GM12878 (cell line): ENCODE data around the gene USB1. TPM values are rescaled to one million over a fixed set of nuclear protein-coding genes. Genes with fewer than 3 reads are reported as not detected.

Source experiments
- ATAC-seq: fragments of 200-7000 bp; cut with Tn5 transposase; 3 replicates; pipeline ENCODE4 v1.9.1; 2020; ENCODE audit warnings: mild to moderate bottlenecking, moderate library complexity
- BruUV-seq: library from RNA; stranded (reverse); fragments of 400-500 nt; replicated peaks from 2 replicates; lab custom pipeline; 2021; lab: Mats Ljungman, UMichigan
- CTCF ChIA-PET: fragments of 300-600 bp; sonication (Branson Sonifier 250); formaldehyde crosslinking; extraction: SDS; loops from one replicate; lab custom pipeline; 2021; ENCODE audit warnings: inconsistent platforms; lab: Yijun Ruan, JAX
- POLR2A ChIA-PET: fragments of 350-600 bp; formaldehyde crosslinking; extraction: SDS; loops from one replicate; lab custom pipeline; 2021; ENCODE audit warnings: inconsistent platforms; lab: Charles Lee
- RAD21 ChIA-PET: fragments of 300-600 bp; sonication (Branson Sonifier 250); formaldehyde crosslinking; loops from one replicate; lab custom pipeline; 2023; ENCODE audit warnings: antibody characterized with exemption; ENCODE audit not compliant: unreplicated experiment; lab: Charles Lee
- SMC1A ChIA-PET: fragments of 300-600 bp; sonication (Branson Sonifier 250); formaldehyde crosslinking; loops from one replicate; lab custom pipeline; 2023; ENCODE audit not compliant: unreplicated experiment, uncharacterized antibody; lab: Charles Lee
- DNase-seq: peaks from one replicate; pipeline ENCODE4 v3.0.0-alpha.2; 2011; ENCODE audit warnings: low read depth, low spot score
- FAIRE-seq: peaks from 3 replicates; lab custom pipeline; 2011; peaks lifted over from hg19 to GRCh38; lab: Jason Lieb, UNC
- H2AFZ ChIP-seq: 2 replicates; pipeline ENCODE4 v1.6.0; 2011; ENCODE audit warnings: low read depth, low read length, control low read depth; ENCODE audit not compliant: control insufficient read depth
- H3K27ac ChIP-seq: 2 replicates; pipeline ENCODE4 v1.5.1; 2011; ENCODE audit warnings: control low read depth; ENCODE audit not compliant: control insufficient read depth, insufficient read depth
- H3K27me3 ChIP-seq, 2 experiments: replicated peaks in 1 of 2; 2 replicates each; pipeline versions ENCODE4 v1.6.0 to v1.6.1; 2011; ENCODE audit warnings: low read length in 1 of 2; ENCODE audit not compliant: control insufficient read depth in 2 of 2, insufficient read depth in 2 of 2
- H3K36me3 ChIP-seq, 2 experiments: 2 replicates each; pipeline ENCODE4 v1.5.1; 2011; ENCODE audit warnings: low read length in 1 of 2; ENCODE audit not compliant: control insufficient read depth in 2 of 2, insufficient read depth in 2 of 2
- H3K4me1 ChIP-seq: 2 replicates; pipeline ENCODE4 v1.6.1; 2011; ENCODE audit warnings: mild to moderate bottlenecking, low read length, moderate library complexity, mixed read lengths; ENCODE audit not compliant: control insufficient read depth, insufficient read depth
- H3K4me2 ChIP-seq: 2 replicates; pipeline ENCODE4 v1.6.0; 2011; ENCODE audit warnings: control low read depth; ENCODE audit not compliant: control insufficient read depth, insufficient read depth
- H3K4me3 ChIP-seq: fragments of 200-600 bp; sonication (generic); 2 replicates; pipeline ENCODE4 v1.5.1; 2016
- H3K79me2 ChIP-seq: 2 replicates; pipeline ENCODE4 v1.6.0; 2011; ENCODE audit warnings: low read length; ENCODE audit not compliant: control insufficient read depth, insufficient read depth
- H3K9ac ChIP-seq: 2 replicates; pipeline ENCODE4 v1.8.0; 2011; ENCODE audit warnings: low read length, control low read depth, mixed read lengths; ENCODE audit not compliant: control insufficient read depth, insufficient read depth
- H3K9me3 ChIP-seq: replicated peaks from 3 replicates; pipeline ENCODE4 v1.5.1; 2011; ENCODE audit warnings: mild to moderate bottlenecking, low read length; ENCODE audit not compliant: control insufficient read depth, insufficient read depth
- H4K20me1 ChIP-seq: 2 replicates; pipeline ENCODE4 v1.6.0; 2011; ENCODE audit not compliant: control insufficient read depth, insufficient read depth
- GATAD2B ChIP-seq: fragments of 450-650 bp; conservative IDR thresholded peaks from 2 replicates; pipeline ENCODE4 v1.6.1; 2017; ENCODE audit warnings: low read depth, mild to moderate bottlenecking, moderate library complexity
- JUNB ChIP-seq: IDR thresholded peaks from 2 replicates; pipeline ENCODE4 v1.6.1; 2016; ENCODE audit warnings: antibody characterized with exemption, mild to moderate bottlenecking
- NFXL1 ChIP-seq: fragments of 450-650 bp; IDR thresholded peaks from 2 replicates; pipeline ENCODE4 v1.6.1; 2017; ENCODE audit warnings: antibody characterized with exemption, mild to moderate bottlenecking, borderline replicate concordance
- RB1 ChIP-seq: fragments of 450-650 bp; formaldehyde crosslinking; IDR thresholded peaks from 2 replicates; pipeline ENCODE4 v1.6.1; 2017; ENCODE audit warnings: mild to moderate bottlenecking, borderline replicate concordance
- RUNX3 ChIP-seq: IDR thresholded peaks from 2 replicates; pipeline ENCODE4 v1.6.1; 2012; ENCODE audit warnings: low read length, inconsistent platforms
- ZSCAN29 ChIP-seq: fragments of 450-650 bp; IDR thresholded peaks from 2 replicates; pipeline ENCODE4 v1.6.1; 2017; ENCODE audit warnings: mild to moderate bottlenecking, moderate library complexity
- WGBS: methylation state at CpG from one replicate; pipeline ENCODE4 v1.1.6; 2016; ENCODE audit warnings: low lambda C conversion rate; ENCODE audit not compliant: insufficient replicate concordance, insufficient coverage; ENCODE audit errors: missing lambda C conversion rate; 5-methylcytosine and 5-hydroxymethylcytosine counted together
- in situ Hi-C: fragments of 300-500 bp; cut with MboI; formaldehyde crosslinking; loops from 9 replicates; pipeline ENCODE4 v1.14.3; 2018; ENCODE audit warnings: mixed read lengths
- intact Hi-C: fragments of 100-400 bp; cut with micrococcal nuclease; formaldehyde crosslinking; loops from one replicate; pipeline ENCODE4 v1.14.2; 2022; ENCODE audit not compliant: unreplicated experiment
- polyA plus RNA-seq, 11 experiments: library from polyadenylated mRNA; depleted of rRNA in 4 of 11; unstranded in 6 of 11; stranded (reverse) in 5 of 11; fragments of >200 nt; fragmentation: Nextera tagmentation in 4 of 11; fragmentation: Illumina TruSeq in 1 of 11; extraction: Ambion mirVana in 4 of 11; extraction: Trizol in 1 of 11; gene quantifications; 1 replicate in 1 of 11; 2 replicates in 10 of 11; pipeline versions ENCODE4 v1.2.1 to v1.2.3, GENCODE V29; 2011 to 2016; ENCODE audit warnings: inconsistent platforms in 2 of 11, missing spikeins in 2 of 11, low read depth in 1 of 11
- total RNA-seq, 4 experiments: library from RNA; depleted of rRNA in 3 of 4; stranded (reverse); fragments of >200 nt in 3 of 4; fragmentation: Illumina TruSeq in 1 of 4; extraction: Trizol in 1 of 4; gene quantifications; 2 replicates each; pipeline versions ENCODE4 v1.2.1 to v1.2.3, GENCODE V29; 2013 to 2021
- TF ChIP-seq, protein P1 (sequence below): fragments of 450-650 bp; IDR thresholded peaks from 2 replicates; pipeline ENCODE4 v1.6.1; 2017; ENCODE audit warnings: antibody characterized with exemption, mild to moderate bottlenecking, moderate library complexity

USB1 gene
- total and polyA plus RNA-seq, 10 of the 15 experiments (the other 5 are each of a cell fraction or from before 2014, with no cell fraction given) = 7.9 to 72.2 (median 41.6) TPM

DNA sequence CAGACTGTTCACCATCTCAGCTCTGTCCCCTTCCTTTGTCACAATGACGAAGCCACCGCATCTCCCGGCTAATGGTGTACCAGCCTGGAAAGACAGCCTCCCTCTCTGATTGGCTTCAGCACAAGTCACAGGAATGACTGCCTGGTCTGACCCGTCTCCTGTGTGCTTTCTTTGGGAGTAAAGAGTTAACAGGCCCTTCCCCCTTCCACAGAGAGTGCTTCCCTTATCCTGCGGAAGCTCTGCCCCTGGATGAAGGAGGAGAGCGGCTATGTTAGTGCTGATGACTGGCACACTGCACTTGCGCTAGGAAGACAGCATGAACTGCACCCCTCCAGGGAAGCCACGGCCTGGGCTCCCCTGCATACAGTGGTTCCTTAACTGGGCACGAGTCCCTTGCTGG is 11.3 kb downstream of the USB1 start:
- ChIA-PET RAD21 (no interaction called here), SMC1A (no interaction called here), CTCF (interaction anchor here (0.7 kb wide), 1 partner anchor 140 kb away, joined by 3 read pairs; no protein-coding TSS in a partner anchor), POLR2A (no interaction called here)
- Histone ChIP-seq H3K9me3 (no peaks in the 10 kb centered on the region), H2AFZ (no peak overlapping the region), H4K20me1 (no peaks in the 10 kb centered on the region), H3K4me3 (no peak overlapping the region), H3K4me1 (no peaks in the 10 kb centered on the region), H3K36me3 (peaks cover 11 to 12% of the 10 kb centered on the region in 2 experiments; a peak in 3 of 4 replicates), H3K4me2 (no peak overlapping the region), H3K79me2 (no peaks in the 10 kb centered on the region), H3K27me3 (no peaks in the 10 kb centered on the region), H3K27ac (no peak overlapping the region), H3K9ac (no peak overlapping the region)
- intact Hi-C loops = no loop called here
- no TSS peak for BruUV-seq
- WGBS = 96% methylated on average over 9 of the region's 9 CpGs
- TF ChIP-seq NFXL1 = no peak
- TF ChIP-seq JUNB = no peak
- no peak for TF ChIP-seq RUNX3
- no peak for TF ChIP-seq GATAD2B
- TF ChIP-seq ZSCAN29 = no peak
- TF ChIP-seq, protein P1, sequence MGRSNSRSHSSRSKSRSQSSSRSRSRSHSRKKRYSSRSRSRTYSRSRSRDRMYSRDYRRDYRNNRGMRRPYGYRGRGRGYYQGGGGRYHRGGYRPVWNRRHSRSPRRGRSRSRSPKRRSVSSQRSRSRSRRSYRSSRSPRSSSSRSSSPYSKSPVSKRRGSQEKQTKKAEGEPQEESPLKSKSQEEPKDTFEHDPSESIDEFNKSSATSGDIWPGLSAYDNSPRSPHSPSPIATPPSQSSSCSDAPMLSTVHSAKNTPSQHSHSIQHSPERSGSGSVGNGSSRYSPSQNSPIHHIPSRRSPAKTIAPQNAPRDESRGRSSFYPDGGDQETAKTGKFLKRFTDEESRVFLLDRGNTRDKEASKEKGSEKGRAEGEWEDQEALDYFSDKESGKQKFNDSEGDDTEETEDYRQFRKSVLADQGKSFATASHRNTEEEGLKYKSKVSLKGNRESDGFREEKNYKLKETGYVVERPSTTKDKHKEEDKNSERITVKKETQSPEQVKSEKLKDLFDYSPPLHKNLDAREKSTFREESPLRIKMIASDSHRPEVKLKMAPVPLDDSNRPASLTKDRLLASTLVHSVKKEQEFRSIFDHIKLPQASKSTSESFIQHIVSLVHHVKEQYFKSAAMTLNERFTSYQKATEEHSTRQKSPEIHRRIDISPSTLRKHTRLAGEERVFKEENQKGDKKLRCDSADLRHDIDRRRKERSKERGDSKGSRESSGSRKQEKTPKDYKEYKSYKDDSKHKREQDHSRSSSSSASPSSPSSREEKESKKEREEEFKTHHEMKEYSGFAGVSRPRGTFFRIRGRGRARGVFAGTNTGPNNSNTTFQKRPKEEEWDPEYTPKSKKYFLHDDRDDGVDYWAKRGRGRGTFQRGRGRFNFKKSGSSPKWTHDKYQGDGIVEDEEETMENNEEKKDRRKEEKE = no peak
- no peak for TF ChIP-seq RB1
- no peak for FAIRE-seq
- ATAC-seq = no peak
- in situ Hi-C loops = no loop called here
- no peak for DNase-seq
